PC-9 (cell line): ENCODE measurements around the gene PEAK1.

Source experiments
- CTCF ChIP-seq: fragments of 200-600 bp; sonication (generic); conservative IDR thresholded peaks from 2 replicates; pipeline ENCODE4 v1.6.1; 2017; ENCODE audit warnings: mixed run types, antibody characterized with exemption, mild to moderate bottlenecking, moderate library complexity
- EZH2 ChIP-seq: fragments of 200-600 bp; sonication (generic); IDR thresholded peaks from 2 replicates; pipeline ENCODE4 v1.8.0; 2017; ENCODE audit warnings: antibody characterized with exemption, low read depth

GRCh38 chr15:77430652-77431051 lies 10.7 kb upstream of the PEAK1 start:
- TF ChIP-seq CTCF (no peak), EZH2 (no peak)
